Ovary (tissue), 9 donors: ENCODE measurements around the gene USP24. TPM values are rescaled to one million over a fixed set of nuclear protein-coding genes. Genes with fewer than 3 reads are reported as not detected.

ENCODE experiments used
- DNase-seq, 5 donors: peaks; one replicate each; pipeline ENCODE4 v3.0.0-alpha.2; 2019 to 2020
- H3K27ac ChIP-seq, 2 donors: fragments of 200-600 bp; one replicate each; pipeline versions ENCODE4 v1.5.1 to v1.8.0; 2019 to 2022
- H3K27me3 ChIP-seq: fragments of 200-600 bp; one replicate; pipeline ENCODE4 v1.8.0; 2022
- H3K36me3 ChIP-seq: fragments of 200-600 bp; sonication (generic); one replicate; pipeline ENCODE4 v1.5.1; 2019
- H3K4me1 ChIP-seq: one replicate; pipeline ENCODE4 v1.8.1; 2013; ENCODE audit warnings: mild to moderate bottlenecking, moderate library complexity; ENCODE audit not compliant: insufficient read depth
- H3K4me3 ChIP-seq: fragments of 200-600 bp; sonication (generic); one replicate; pipeline ENCODE4 v1.5.1; 2017
- H3K9me3 ChIP-seq, 2 donors: fragments of 200-600 bp in 1 of 2; sonication (generic) in 1 of 2; one replicate each; pipeline versions ENCODE4 v1.5.1 to v1.8.1; 2013 to 2019; ENCODE audit warnings: mild to moderate bottlenecking in 1 of 2, moderate library complexity in 1 of 2
- EP300 ChIP-seq: sonication (generic); formaldehyde crosslinking; IDR thresholded peaks from one replicate; pipeline ENCODE4 v1.6.1; 2017; ENCODE audit warnings: antibody characterized with exemption
- POLR2A ChIP-seq: fragments of 450-650 bp; IDR thresholded peaks from one replicate; pipeline ENCODE4 v1.6.1; 2017; ENCODE audit warnings: antibody characterized with exemption, mild to moderate bottlenecking, moderate library complexity
- WGBS, 3 donors: extraction: QIAGEN DNeasy Blood & Tissue Kit in 1 of 3; methylation state at CpG; one replicate each; pipeline versions ENCODE4 v1.1.5 to v1.1.7; 2013 to 2017; 5-methylcytosine and 5-hydroxymethylcytosine counted together
- intact Hi-C, 4 donors: fragments of 100-400 bp; cut with DNase I; formaldehyde crosslinking; loops; one replicate each; pipeline versions ENCODE4 v1.11.0 to v1.15.1; 2022 to 2023
- polyA plus RNA-seq, 2 donors: library from polyadenylated mRNA; stranded (reverse); fragments of 200-250 nt in 1 of 2; fragments of 350-450 nt in 1 of 2; fragmentation: Illumina TruSeq in 1 of 2; extraction: RNeasy Lipid Tissue Mini Kit (QIAGEN cat#74804) in 1 of 2; gene quantifications; one replicate each; pipeline ENCODE4 v1.2.3, GENCODE V29; 2013 to 2014
- total RNA-seq, 7 donors: library from RNA; depleted of rRNA in 2 of 7; stranded (reverse); fragments of >200 nt in 2 of 7; fragmentation: NEBNext Ultra II Directional in 3 of 7; extraction: Animal tissue kit (Norgen Biotek cat#: 25700) in 3 of 7; gene quantifications; one replicate each; pipeline versions ENCODE4 v1.1.0 to v1.2.4, GENCODE V29; 2016 to 2023
- TF ChIP-seq, protein P1 (sequence below), 3 donors: fragments of 450-650 bp in 2 of 3; fragments of 200-600 bp in 1 of 3; IDR thresholded peaks; one replicate each; pipeline versions ENCODE4 v1.5.1 to v1.8.0; 2016 to 2022; ENCODE audit warnings: antibody characterized with exemption in 3 of 3, mild to moderate bottlenecking in 1 of 3
- donor health status: DM: no; HTN: no; CAD: no; lungs with moderate emphysema.
- donor health status: DM: no; HTN: no; CAD: no.
- donor health status: Bipolar disorder and iron deficiency.
- donor health status: DM: yes; HTN: yes; CAD: no.
- donor health status: DM: no; HTN: no; CAD: no.
- donor health status: DM: yes; HTN: yes; CAD: no.

USP24 gene
- total and polyA plus RNA-seq, 9 donors = 11.5 to 51.4 (median 33.5) TPM

DNA sequence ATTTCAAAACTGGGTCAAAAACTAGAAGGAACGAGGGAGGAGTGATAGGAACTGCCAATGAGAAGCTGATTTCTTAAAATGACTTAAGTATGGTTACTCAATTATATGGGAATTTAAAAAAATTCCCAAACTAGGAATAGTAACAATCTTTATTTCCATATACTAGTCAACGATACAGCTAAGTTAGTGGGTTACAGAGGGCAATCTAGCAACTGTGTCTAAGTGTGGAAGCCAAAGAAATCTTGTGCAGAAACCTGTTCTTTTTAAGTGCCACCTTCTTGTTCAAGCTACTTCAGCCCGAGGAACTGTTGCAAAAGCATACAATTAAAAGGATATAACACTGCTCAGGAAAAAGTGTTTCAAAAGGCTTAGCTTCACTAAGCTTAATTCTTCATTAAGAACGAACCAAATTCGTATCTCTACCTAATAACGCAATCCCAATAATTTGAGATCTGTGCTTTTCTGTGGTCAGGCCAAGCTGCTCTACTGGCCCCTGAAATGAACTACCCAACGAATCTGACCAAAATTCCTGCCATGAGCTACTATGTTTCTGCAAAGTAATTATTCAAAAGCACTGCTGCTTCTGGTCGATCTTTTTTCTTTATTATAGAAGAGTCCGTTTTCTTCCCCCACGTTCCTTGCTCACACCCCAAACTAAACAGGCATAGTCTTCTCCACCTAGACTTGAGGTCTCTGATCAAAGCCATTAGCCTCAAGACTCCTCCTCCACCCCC is 1.8 kb downstream of the USP24 start:
- H3K27ac ChIP-seq = peak overlapping the region; percentile 95 to 97
- TF ChIP-seq, protein P1, sequence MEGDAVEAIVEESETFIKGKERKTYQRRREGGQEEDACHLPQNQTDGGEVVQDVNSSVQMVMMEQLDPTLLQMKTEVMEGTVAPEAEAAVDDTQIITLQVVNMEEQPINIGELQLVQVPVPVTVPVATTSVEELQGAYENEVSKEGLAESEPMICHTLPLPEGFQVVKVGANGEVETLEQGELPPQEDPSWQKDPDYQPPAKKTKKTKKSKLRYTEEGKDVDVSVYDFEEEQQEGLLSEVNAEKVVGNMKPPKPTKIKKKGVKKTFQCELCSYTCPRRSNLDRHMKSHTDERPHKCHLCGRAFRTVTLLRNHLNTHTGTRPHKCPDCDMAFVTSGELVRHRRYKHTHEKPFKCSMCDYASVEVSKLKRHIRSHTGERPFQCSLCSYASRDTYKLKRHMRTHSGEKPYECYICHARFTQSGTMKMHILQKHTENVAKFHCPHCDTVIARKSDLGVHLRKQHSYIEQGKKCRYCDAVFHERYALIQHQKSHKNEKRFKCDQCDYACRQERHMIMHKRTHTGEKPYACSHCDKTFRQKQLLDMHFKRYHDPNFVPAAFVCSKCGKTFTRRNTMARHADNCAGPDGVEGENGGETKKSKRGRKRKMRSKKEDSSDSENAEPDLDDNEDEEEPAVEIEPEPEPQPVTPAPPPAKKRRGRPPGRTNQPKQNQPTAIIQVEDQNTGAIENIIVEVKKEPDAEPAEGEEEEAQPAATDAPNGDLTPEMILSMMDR (IDR thresholded peaks at IDR 0.05) = no peak
- TF ChIP-seq POLR2A (no peak), EP300 (no peak)
- H3K9me3 ChIP-seq = no peaks in the 10 kb centered on the region
- H3K4me3 ChIP-seq = peak overlapping the region; percentile 90
- H3K4me1 ChIP-seq = peaks cover 7% of the 10 kb centered on the region
- 25 to 32% (median 31%) methylated on average over 10 of the region's 10 CpGs for WGBS, 3 donors
- no peak for DNase-seq
- no peaks in the 10 kb centered on the region for H3K27me3 ChIP-seq
- H3K36me3 ChIP-seq = no peaks in the 10 kb centered on the region
- intact Hi-C loops = loop anchor here in 2 of 4 donors (10.0 kb wide), 1 partner anchor 69 kb away; no protein-coding TSS in a partner anchor

GRCh38 chr1:55212349-55213150 is 2.6 kb downstream of the USP24 start:
- DNase-seq = no peak
- TF ChIP-seq, protein P1 (IDR thresholded peaks at IDR 0.05) = no peak
- H3K36me3 ChIP-seq = no peaks in the 10 kb centered on the region
- WGBS, 3 donors = 74 to 77% (median 76%) methylated on average over 11 of the region's 11 CpGs
- no peaks in the 10 kb centered on the region for H3K9me3 ChIP-seq
- H3K27me3 ChIP-seq = no peaks in the 10 kb centered on the region
- peaks cover 7% of the 10 kb centered on the region for H3K4me1 ChIP-seq
- H3K4me3 ChIP-seq = no peak overlapping the region
- intact Hi-C loops = loop anchor here in 2 of 4 donors (10.0 kb wide), 1 partner anchor 68 kb away; no protein-coding TSS in a partner anchor
- H3K27ac ChIP-seq = no peak overlapping the region

GRCh38 chr1:55211863-55212262 is 3.3 kb downstream of the USP24 start:
- no peak for DNase-seq
- Histone ChIP-seq H3K27me3 (no peaks in the 10 kb centered on the region), H3K36me3 (no peaks in the 10 kb centered on the region), H3K4me1 (peaks cover 7% of the 10 kb centered on the region), H3K9me3 (no peaks in the 10 kb centered on the region), H3K27ac (no peak overlapping the region), H3K4me3 (no peak overlapping the region)
- no peak for TF ChIP-seq EP300
- TF ChIP-seq, protein P1 (IDR thresholded peaks at IDR 0.05) = no peak
- TF ChIP-seq POLR2A = no peak
- intact Hi-C loops = loop anchor here in 2 of 4 donors (10.0 kb wide), 1 partner anchor 67 kb away; no protein-coding TSS in a partner anchor
- WGBS, 3 donors = 72 to 88% (median 78%) methylated on average over 3 of the region's 3 CpGs

GRCh38 chr1:55210990-55211801 is 4.0 kb downstream of the USP24 start:
- Histone ChIP-seq H3K36me3 (no peaks in the 10 kb centered on the region), H3K4me1 (peaks cover 8% of the 10 kb centered on the region), H3K27me3 (no peaks in the 10 kb centered on the region), H3K27ac (no peak overlapping the region), H3K4me3 (no peak overlapping the region), H3K9me3 (no peaks in the 10 kb centered on the region)
- TF ChIP-seq, protein P1 (IDR thresholded peaks at IDR 0.05) = no peak
- TF ChIP-seq EP300 = no peak
- TF ChIP-seq POLR2A = no peak
- no peak for DNase-seq
- WGBS, 3 donors = 18 to 29% (median 18%) methylated on average over 4 of the region's 4 CpGs
- intact Hi-C loops = loop anchor here in 2 of 4 donors (10.0 kb wide), 1 partner anchor 66 kb away; no protein-coding TSS in a partner anchor
